Liver (tissue), 9 donors: ENCODE measurements around the gene HS6ST3. TPM values are rescaled to one million over a fixed set of nuclear protein-coding genes. Genes with fewer than 3 reads are reported as not detected.

Experiments used
- DNase-seq: peaks from one replicate; pipeline ENCODE4 v3.0.0-alpha.2; 2017; ENCODE audit warnings: low spot score
- H3K27ac ChIP-seq, 2 donors: one replicate each; pipeline ENCODE4 v1.7.0; 2013; ENCODE audit warnings: inconsistent platforms in 2 of 2, low read length in 2 of 2, control low read depth in 1 of 2, low read depth in 1 of 2, mild to moderate bottlenecking in 1 of 2
- H3K27me3 ChIP-seq, 4 donors: one replicate each; pipeline versions ENCODE4 v1.6.1 to v1.7.0; 2013; ENCODE audit warnings: low read length in 3 of 4, inconsistent platforms in 1 of 4, mild to moderate bottlenecking in 1 of 4, moderate library complexity in 1 of 4; ENCODE audit not compliant: control insufficient read depth in 4 of 4, insufficient read depth in 4 of 4
- H3K36me3 ChIP-seq, 4 donors: one replicate each; pipeline versions ENCODE4 v1.6.1 to v1.7.0; 2013; ENCODE audit warnings: low read length in 3 of 4, mild to moderate bottlenecking in 3 of 4, low read depth in 1 of 4, moderate library complexity in 1 of 4; ENCODE audit not compliant: control insufficient read depth in 4 of 4, insufficient read depth in 3 of 4
- H3K4me1 ChIP-seq, 4 donors: one replicate each; pipeline versions ENCODE4 v1.6.1 to v1.7.0; 2013; ENCODE audit warnings: low read length in 3 of 4, mild to moderate bottlenecking in 3 of 4, moderate library complexity in 1 of 4; ENCODE audit not compliant: control insufficient read depth in 4 of 4, insufficient read depth in 4 of 4
- H3K4me3 ChIP-seq, 3 donors: one replicate each; pipeline versions ENCODE4 v1.6.1 to v1.7.0; 2013; ENCODE audit warnings: low read length in 3 of 3, control low read depth in 1 of 3, low read depth in 1 of 3, mild to moderate bottlenecking in 1 of 3
- H3K9ac ChIP-seq, 2 donors: one replicate each; pipeline ENCODE4 v1.7.0; 2013; ENCODE audit warnings: low read length in 2 of 2, mild to moderate bottlenecking in 2 of 2, moderate library complexity in 2 of 2, control low read depth in 1 of 2, low read depth in 1 of 2
- H3K9me3 ChIP-seq, 4 donors: one replicate each; pipeline versions ENCODE4 v1.6.1 to v1.7.0; 2013; ENCODE audit warnings: low read length in 3 of 4; ENCODE audit not compliant: control insufficient read depth in 4 of 4
- EGR1 ChIP-seq, 2 donors: IDR thresholded peaks; 2 replicates each; pipeline ENCODE4 v1.6.1; 2016 to 2018; ENCODE audit warnings: antibody characterized with exemption in 2 of 2, low read depth in 2 of 2
- FOXA1 ChIP-seq: IDR thresholded peaks from 2 replicates; pipeline ENCODE4 v1.6.1; 2016; ENCODE audit warnings: antibody characterized with exemption
- FOXA2 ChIP-seq: IDR thresholded peaks from 2 replicates; pipeline ENCODE4 v1.6.1; 2016; ENCODE audit warnings: antibody characterized with exemption
- HNF4A ChIP-seq, 2 donors: conservative IDR thresholded peaks; 2 replicates each; pipeline ENCODE4 v1.6.1; 2016; ENCODE audit warnings: antibody characterized with exemption in 2 of 2, mild to moderate bottlenecking in 2 of 2
- JUND ChIP-seq, 2 donors: IDR thresholded peaks; 2 replicates each; pipeline ENCODE4 v1.6.1; 2016; ENCODE audit warnings: antibody characterized with exemption in 2 of 2
- NR2F2 ChIP-seq: IDR thresholded peaks from 2 replicates; pipeline ENCODE4 v1.6.1; 2016; ENCODE audit warnings: antibody characterized with exemption
- RAD21 ChIP-seq, 2 donors: IDR thresholded peaks; 2 replicates each; pipeline ENCODE4 v1.6.1; 2016; ENCODE audit warnings: antibody characterized with exemption in 2 of 2, mild to moderate bottlenecking in 2 of 2
- RXRA ChIP-seq, 2 donors: IDR thresholded peaks; 2 replicates each; pipeline ENCODE4 v1.6.1; 2017 to 2018; ENCODE audit warnings: antibody characterized with exemption in 2 of 2, mild to moderate bottlenecking in 1 of 2
- YY1 ChIP-seq: IDR thresholded peaks from 2 replicates; pipeline ENCODE4 v1.6.1; 2016; ENCODE audit warnings: antibody characterized with exemption, mild to moderate bottlenecking
- WGBS: extraction: QIAGEN DNeasy Blood & Tissue Kit; methylation state at CpG from one replicate; pipeline ENCODE4 v1.1.7; 2013; 5-methylcytosine and 5-hydroxymethylcytosine counted together
- polyA plus RNA-seq, 2 donors: library from polyadenylated mRNA; stranded (reverse) in 1 of 2; unstranded in 1 of 2; fragments of 200-250 nt in 1 of 2; fragments of >200 nt in 1 of 2; fragmentation: Nextera tagmentation in 1 of 2; extraction: Ambion mirVana in 1 of 2; gene quantifications; one replicate each; pipeline versions ENCODE4 v1.2.1 to v1.2.3, GENCODE V29; 2013 to 2015
- total RNA-seq, 2 donors: library from RNA; depleted of rRNA; stranded (reverse); fragments of >200 nt; gene quantifications; one replicate each; pipeline ENCODE4 v1.2.3, GENCODE V29; 2014
- TF ChIP-seq, protein P1 (sequence below): IDR thresholded peaks from 2 replicates; pipeline ENCODE4 v1.6.1; 2016; ENCODE audit warnings: antibody characterized with exemption, mild to moderate bottlenecking
- TF ChIP-seq, protein P2 (sequence below): fragments of 150-350 bp; IDR thresholded peaks from 2 replicates; pipeline ENCODE4 v1.5.1; 2017; ENCODE audit warnings: improper control_type of control experiment, low read depth, low read length; ENCODE audit not compliant: missing input control
- TF ChIP-seq, protein P3 (sequence below): IDR thresholded peaks from 2 replicates; pipeline ENCODE4 v1.6.1; 2016; ENCODE audit warnings: antibody characterized with exemption
- TF ChIP-seq, protein P4 (sequence below): IDR thresholded peaks from 2 replicates; pipeline ENCODE4 v1.6.1; 2016; ENCODE audit warnings: antibody characterized with exemption
- donor health status: healthy.
- donor health status: healthy.
- donor health status: healthy.
- donor health status: healthy.
- donor health status: healthy.

Gene HS6ST3
- total and polyA plus RNA-seq, 4 donors, result under 0.01 TPM; not detected in 3

DNA sequence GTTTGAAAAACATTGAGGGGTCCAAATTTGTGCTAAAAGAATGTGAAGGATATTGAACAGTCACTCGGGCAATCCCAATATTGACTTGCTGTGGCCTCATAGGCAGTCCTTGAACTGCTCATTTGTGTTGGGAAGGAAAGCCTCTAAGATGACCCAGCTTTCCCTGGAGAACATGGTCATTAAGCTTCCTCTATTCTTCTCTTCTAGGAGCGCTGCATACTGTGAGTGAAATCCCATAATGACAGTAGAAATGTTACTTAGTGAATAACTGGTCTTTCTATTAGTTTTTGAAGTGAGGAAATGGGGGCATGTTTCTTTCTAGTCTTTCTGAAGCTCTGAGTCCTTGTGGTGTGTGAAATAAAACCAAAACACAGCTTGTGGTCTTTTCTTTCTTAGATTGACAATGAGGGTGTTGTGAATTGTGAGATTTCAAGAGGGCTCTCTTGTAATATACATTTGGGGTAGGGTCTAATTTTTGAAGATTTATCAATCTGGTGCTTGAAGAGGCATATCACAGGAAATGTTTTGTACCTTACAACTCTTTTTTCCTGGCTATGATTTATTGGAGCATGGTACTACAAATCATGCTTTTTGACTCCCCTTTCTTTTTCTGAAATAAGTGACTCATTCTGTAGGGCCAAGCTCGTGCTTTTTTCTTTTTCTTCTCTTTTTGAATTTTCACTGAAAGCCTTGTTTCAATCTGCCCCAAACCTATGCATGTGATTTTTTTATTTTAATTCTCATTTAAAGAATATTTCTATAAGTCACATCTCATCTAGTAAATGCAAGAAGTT lies 653.6 kb downstream of the HS6ST3 start:
- Histone ChIP-seq H3K27ac (no peak overlapping the region), H3K9me3 (no peaks in the 10 kb centered on the region), H3K9ac (no peak overlapping the region), H3K4me1 (peaks cover 1 to 12% (median 8%) of the 10 kb centered on the region in 4 donors), H3K27me3 (no peaks in the 10 kb centered on the region), H3K4me3 (no peak overlapping the region), H3K36me3 (no peaks in the 10 kb centered on the region)
- no peak for DNase-seq
- 73% methylated on average over 3 of the region's 3 CpGs for WGBS
- no peak for TF ChIP-seq EGR1 (IDR thresholded peaks at IDR 0.05; ENCODE audit: low read depth in 2 of 2)
- TF ChIP-seq, protein P1, sequence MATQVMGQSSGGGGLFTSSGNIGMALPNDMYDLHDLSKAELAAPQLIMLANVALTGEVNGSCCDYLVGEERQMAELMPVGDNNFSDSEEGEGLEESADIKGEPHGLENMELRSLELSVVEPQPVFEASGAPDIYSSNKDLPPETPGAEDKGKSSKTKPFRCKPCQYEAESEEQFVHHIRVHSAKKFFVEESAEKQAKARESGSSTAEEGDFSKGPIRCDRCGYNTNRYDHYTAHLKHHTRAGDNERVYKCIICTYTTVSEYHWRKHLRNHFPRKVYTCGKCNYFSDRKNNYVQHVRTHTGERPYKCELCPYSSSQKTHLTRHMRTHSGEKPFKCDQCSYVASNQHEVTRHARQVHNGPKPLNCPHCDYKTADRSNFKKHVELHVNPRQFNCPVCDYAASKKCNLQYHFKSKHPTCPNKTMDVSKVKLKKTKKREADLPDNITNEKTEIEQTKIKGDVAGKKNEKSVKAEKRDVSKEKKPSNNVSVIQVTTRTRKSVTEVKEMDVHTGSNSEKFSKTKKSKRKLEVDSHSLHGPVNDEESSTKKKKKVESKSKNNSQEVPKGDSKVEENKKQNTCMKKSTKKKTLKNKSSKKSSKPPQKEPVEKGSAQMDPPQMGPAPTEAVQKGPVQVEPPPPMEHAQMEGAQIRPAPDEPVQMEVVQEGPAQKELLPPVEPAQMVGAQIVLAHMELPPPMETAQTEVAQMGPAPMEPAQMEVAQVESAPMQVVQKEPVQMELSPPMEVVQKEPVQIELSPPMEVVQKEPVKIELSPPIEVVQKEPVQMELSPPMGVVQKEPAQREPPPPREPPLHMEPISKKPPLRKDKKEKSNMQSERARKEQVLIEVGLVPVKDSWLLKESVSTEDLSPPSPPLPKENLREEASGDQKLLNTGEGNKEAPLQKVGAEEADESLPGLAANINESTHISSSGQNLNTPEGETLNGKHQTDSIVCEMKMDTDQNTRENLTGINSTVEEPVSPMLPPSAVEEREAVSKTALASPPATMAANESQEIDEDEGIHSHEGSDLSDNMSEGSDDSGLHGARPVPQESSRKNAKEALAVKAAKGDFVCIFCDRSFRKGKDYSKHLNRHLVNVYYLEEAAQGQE, result no peak
- TF ChIP-seq, protein P2, sequence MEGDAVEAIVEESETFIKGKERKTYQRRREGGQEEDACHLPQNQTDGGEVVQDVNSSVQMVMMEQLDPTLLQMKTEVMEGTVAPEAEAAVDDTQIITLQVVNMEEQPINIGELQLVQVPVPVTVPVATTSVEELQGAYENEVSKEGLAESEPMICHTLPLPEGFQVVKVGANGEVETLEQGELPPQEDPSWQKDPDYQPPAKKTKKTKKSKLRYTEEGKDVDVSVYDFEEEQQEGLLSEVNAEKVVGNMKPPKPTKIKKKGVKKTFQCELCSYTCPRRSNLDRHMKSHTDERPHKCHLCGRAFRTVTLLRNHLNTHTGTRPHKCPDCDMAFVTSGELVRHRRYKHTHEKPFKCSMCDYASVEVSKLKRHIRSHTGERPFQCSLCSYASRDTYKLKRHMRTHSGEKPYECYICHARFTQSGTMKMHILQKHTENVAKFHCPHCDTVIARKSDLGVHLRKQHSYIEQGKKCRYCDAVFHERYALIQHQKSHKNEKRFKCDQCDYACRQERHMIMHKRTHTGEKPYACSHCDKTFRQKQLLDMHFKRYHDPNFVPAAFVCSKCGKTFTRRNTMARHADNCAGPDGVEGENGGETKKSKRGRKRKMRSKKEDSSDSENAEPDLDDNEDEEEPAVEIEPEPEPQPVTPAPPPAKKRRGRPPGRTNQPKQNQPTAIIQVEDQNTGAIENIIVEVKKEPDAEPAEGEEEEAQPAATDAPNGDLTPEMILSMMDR, result no peak
- no peak for TF ChIP-seq RXRA (IDR thresholded peaks at IDR 0.05)
- TF ChIP-seq FOXA2, result no peak

DNA sequence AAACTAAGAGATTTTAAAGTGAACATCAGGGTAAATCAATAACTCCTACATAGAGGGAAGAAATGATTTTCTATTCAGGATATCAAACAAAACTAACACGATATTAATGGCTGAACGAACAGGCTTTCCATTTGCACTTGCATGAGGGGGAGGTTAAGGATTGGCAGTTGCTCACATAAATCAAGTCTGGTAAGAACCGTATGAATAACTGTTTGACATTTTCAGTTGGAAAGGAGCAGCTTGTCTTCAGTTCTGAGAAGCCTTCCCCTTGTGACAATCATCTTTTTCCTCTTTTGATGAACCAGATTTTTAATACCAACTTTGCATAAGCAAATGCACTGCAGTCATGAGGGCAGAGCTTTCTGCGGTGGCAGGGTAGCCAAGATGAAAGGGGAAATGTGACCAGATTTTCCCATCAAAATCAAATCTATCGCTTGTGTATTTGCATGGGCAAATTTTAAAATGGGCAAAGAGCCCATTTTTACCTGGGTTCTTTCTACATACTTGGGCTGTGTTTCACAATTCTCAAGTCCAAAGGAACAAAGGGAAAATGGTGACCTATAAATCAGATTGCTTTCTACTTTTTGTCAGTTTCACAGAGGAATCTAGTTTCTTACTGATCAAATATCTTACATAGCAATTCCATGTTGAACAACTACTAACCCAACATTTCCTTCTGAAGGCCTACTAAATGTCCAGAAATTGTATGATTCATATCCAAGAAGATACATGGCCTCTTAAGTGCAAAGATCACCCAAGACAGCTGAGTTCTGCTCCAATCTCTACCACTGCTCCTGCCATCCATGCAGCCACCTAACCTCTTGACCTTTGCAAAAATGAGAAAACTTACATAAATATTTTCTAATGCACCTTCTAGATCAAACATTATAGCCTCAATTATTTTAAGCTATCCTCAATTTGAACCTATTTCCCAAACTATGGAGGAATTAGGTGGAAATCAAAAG lies 654.7 kb downstream of the HS6ST3 start:
- peak; percentile 24 for TF ChIP-seq NR2F2
- TF ChIP-seq EGR1 (IDR thresholded peaks at IDR 0.05; ENCODE audit: low read depth in 2 of 2), result no peak
- TF ChIP-seq RAD21 (IDR thresholded peaks at IDR 0.05), result peak in 1 of 2 donors; percentile 13
- TF ChIP-seq, protein P2, result no peak
- TF ChIP-seq RXRA (IDR thresholded peaks at IDR 0.05), result peak in 1 of 2 donors; percentile 36
- no peak for TF ChIP-seq FOXA1
- TF ChIP-seq, protein P3, sequence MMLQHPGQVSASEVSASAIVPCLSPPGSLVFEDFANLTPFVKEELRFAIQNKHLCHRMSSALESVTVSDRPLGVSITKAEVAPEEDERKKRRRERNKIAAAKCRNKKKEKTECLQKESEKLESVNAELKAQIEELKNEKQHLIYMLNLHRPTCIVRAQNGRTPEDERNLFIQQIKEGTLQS, result no peak
- peak; percentile 82 for TF ChIP-seq YY1
- TF ChIP-seq JUND (IDR thresholded peaks at IDR 0.05), result no peak
- TF ChIP-seq HNF4A (conservative IDR thresholded peaks at IDR 0.05), result peak; percentile 75 to 79
- TF ChIP-seq, protein P4, sequence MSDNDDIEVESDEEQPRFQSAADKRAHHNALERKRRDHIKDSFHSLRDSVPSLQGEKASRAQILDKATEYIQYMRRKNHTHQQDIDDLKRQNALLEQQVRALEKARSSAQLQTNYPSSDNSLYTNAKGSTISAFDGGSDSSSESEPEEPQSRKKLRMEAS, result no peak
- Histone ChIP-seq H3K27me3 (no peaks in the 10 kb centered on the region), H3K4me1 (peaks cover 1 to 12% (median 8%) of the 10 kb centered on the region in 4 donors), H3K36me3 (no peaks in the 10 kb centered on the region), H3K9ac (no peak overlapping the region), H3K27ac (no peak overlapping the region), H3K9me3 (no peaks in the 10 kb centered on the region), H3K4me3 (no peak overlapping the region)
- no peak for DNase-seq
- WGBS, result 46% methylated on average over 5 of the region's 5 CpGs
